Spleen (tissue), 11 donors: ENCODE measurements around the gene RYR2. TPM values are rescaled to one million over a fixed set of nuclear protein-coding genes. Genes with fewer than 3 reads are reported as not detected.

Experiments used
- DNase-seq: peaks from one replicate; pipeline ENCODE4 v3.0.0-alpha.2; 2020
- H3K27ac ChIP-seq, 8 donors: fragments of 200-600 bp; sonication (generic) in 7 of 8; 1 replicate in 4 of 8; 2 replicates in 4 of 8; pipeline versions ENCODE4 v1.5.0 to v1.8.0; 2016 to 2021; ENCODE audit warnings: inconsistent platforms in 4 of 8, mild to moderate bottlenecking in 4 of 8, moderate library complexity in 1 of 8
- H3K27me3 ChIP-seq, 7 donors: fragments of 200-600 bp; sonication (generic) in 6 of 7; replicated peaks in 1 of 7; 1 replicate in 4 of 7; 2 replicates in 3 of 7; pipeline versions ENCODE4 v1.5.0 to v1.8.0; 2016 to 2021; ENCODE audit warnings: inconsistent platforms in 3 of 7, mild to moderate bottlenecking in 1 of 7
- H3K36me3 ChIP-seq, 6 donors: fragments of 200-600 bp; sonication (generic) in 5 of 6; 1 replicate in 4 of 6; 2 replicates in 2 of 6; pipeline versions ENCODE4 v1.5.0 to v1.8.0; 2016 to 2021; ENCODE audit warnings: inconsistent platforms in 2 of 6
- H3K4me1 ChIP-seq, 6 donors: fragments of 200-600 bp; sonication (generic) in 5 of 6; 1 replicate in 3 of 6; 2 replicates in 3 of 6; pipeline versions ENCODE4 v1.5.0 to v1.8.0; 2016 to 2021; ENCODE audit warnings: inconsistent platforms in 3 of 6
- H3K4me3 ChIP-seq, 8 donors: fragments of 200-600 bp; sonication (generic) in 7 of 8; 1 replicate in 4 of 8; 2 replicates in 4 of 8; pipeline versions ENCODE4 v1.5.0 to v1.8.0; 2016 to 2021; ENCODE audit warnings: inconsistent platforms in 4 of 8, mild to moderate bottlenecking in 4 of 8, moderate library complexity in 2 of 8
- H3K9me3 ChIP-seq, 8 donors: fragments of 200-600 bp; sonication (generic) in 7 of 8; 1 replicate in 4 of 8; 2 replicates in 4 of 8; pipeline versions ENCODE4 v1.5.0 to v1.8.0; 2016 to 2021; ENCODE audit warnings: inconsistent platforms in 4 of 8
- CTCF ChIP-seq, 11 experiments: fragments of 200-600 bp in 7 of 11; fragments of 450-650 bp in 4 of 11; sonication (generic) in 4 of 11; IDR thresholded peaks in 8 of 11; conservative IDR thresholded peaks in 3 of 11; 1 replicate in 7 of 11; 2 replicates in 4 of 11; pipeline versions ENCODE4 v1.4.0 to v1.8.0; 2016 to 2021; ENCODE audit warnings: antibody characterized with exemption in 11 of 11, inconsistent platforms in 4 of 11, mild to moderate bottlenecking in 1 of 11
- POLR2A ChIP-seq, 3 donors: fragments of 450-650 bp; IDR thresholded peaks; one replicate each; pipeline ENCODE4 v1.5.1; 2017; ENCODE audit warnings: antibody characterized with exemption in 3 of 3, mild to moderate bottlenecking in 1 of 3
- POLR2AphosphoS5 ChIP-seq, 3 donors: sonication (generic); formaldehyde crosslinking; IDR thresholded peaks; one replicate each; pipeline ENCODE4 v1.5.1; 2017; ENCODE audit warnings: antibody characterized with exemption in 3 of 3
- WGBS, 5 donors: extraction: QIAGEN DNeasy Blood & Tissue Kit in 3 of 5; methylation state at CpG; one replicate each; pipeline versions ENCODE4 v1.1.5 to v1.1.7; 2013 to 2018; 5-methylcytosine and 5-hydroxymethylcytosine counted together
- intact Hi-C: fragments of 100-400 bp; cut with DNase I; formaldehyde crosslinking; loops from one replicate; pipeline ENCODE4 v1.15.0; 2023; ENCODE audit warnings: low total_unique reads
- polyA plus RNA-seq, 3 donors: library from polyadenylated mRNA; stranded (reverse); fragments of 200-250 nt; gene quantifications; one replicate each; pipeline ENCODE4 v1.2.1, GENCODE V29; 2013
- total RNA-seq, 7 donors: library from RNA; depleted of rRNA in 3 of 7; stranded (reverse); fragments of >200 nt in 3 of 7; fragmentation: NEBNext Ultra II Directional in 4 of 7; extraction: Animal tissue kit (Norgen Biotek cat#: 25700) in 4 of 7; gene quantifications; one replicate each; pipeline versions ENCODE4 v1.1.0 to v1.2.1, GENCODE V29; 2016 to 2021
- donor health status: healthy with polysubstance abuse.
- donor health status: DM: no; HTN: no; CAD: no; lungs with moderate emphysema.
- donor health status: DM: no; HTN: no; CAD: no.
- donor health status: Bipolar disorder and iron deficiency.
- donor health status: healthy.
- donor health status: DM: no; HTN: no; CAD: no.
- donor health status: DM: yes; HTN: yes; CAD: no.

The RYR2 gene
- total and polyA plus RNA-seq, 10 donors = 0.12 to 7.1 (median 3.7) TPM

- no peak overlapping the region for H3K27ac ChIP-seq
- TF ChIP-seq POLR2AphosphoS5 (IDR thresholded peaks at IDR 0.05) (no peak), POLR2A (IDR thresholded peaks at IDR 0.05) (no peak), CTCF (IDR thresholded peaks at IDR 0.05 in 8 of 11, conservative IDR thresholded peaks at IDR 0.05 in 3 of 11) (no peak)
- H3K4me3 ChIP-seq = no peak overlapping the region
- H3K4me1 ChIP-seq = no peaks in the 10 kb centered on the region
- H3K36me3 ChIP-seq = no peaks in the 10 kb centered on the region
- intact Hi-C loops = no loop called here
- WGBS, 5 donors = 70 to 84% (median 82%) methylated on average over 3 of the region's 3 CpGs
- no peaks in the 10 kb centered on the region for H3K27me3 ChIP-seq
- no peak for DNase-seq
- no peaks in the 10 kb centered on the region for H3K9me3 ChIP-seq
These were observed 30.6 kb upstream of the RYR2 start for GRCh38 chr1:237011432-237011831.

GRCh38 chr1:237012361-237012760 is 29.6 kb upstream of the RYR2 start:
- 84 to 92% (median 87%) methylated on average over 5 of the region's 5 CpGs for WGBS, 5 donors
- intact Hi-C loops = no loop called here
- H3K27me3 ChIP-seq = no peaks in the 10 kb centered on the region
- H3K36me3 ChIP-seq = no peaks in the 10 kb centered on the region
- no peak overlapping the region for H3K27ac ChIP-seq
- DNase-seq = no peak
- H3K4me3 ChIP-seq = no peak overlapping the region
- H3K9me3 ChIP-seq = no peaks in the 10 kb centered on the region
- no peak for TF ChIP-seq CTCF (IDR thresholded peaks at IDR 0.05 in 8 of 11, conservative IDR thresholded peaks at IDR 0.05 in 3 of 11)
- TF ChIP-seq POLR2A (IDR thresholded peaks at IDR 0.05) = no peak
- no peak for TF ChIP-seq POLR2AphosphoS5 (IDR thresholded peaks at IDR 0.05)
- no peaks in the 10 kb centered on the region for H3K4me1 ChIP-seq

- Histone ChIP-seq H3K27me3 (no peaks in the 10 kb centered on the region), H3K9me3 (no peaks in the 10 kb centered on the region), H3K27ac (no peak overlapping the region), H3K4me1 (no peaks in the 10 kb centered on the region), H3K4me3 (no peak overlapping the region), H3K36me3 (no peaks in the 10 kb centered on the region)
- TF ChIP-seq POLR2AphosphoS5 (IDR thresholded peaks at IDR 0.05) = no peak
- no peak for TF ChIP-seq POLR2A (IDR thresholded peaks at IDR 0.05)
- TF ChIP-seq CTCF (IDR thresholded peaks at IDR 0.05 in 8 of 11, conservative IDR thresholded peaks at IDR 0.05 in 3 of 11) = no peak
- WGBS, 5 donors = 64 to 76% (median 68%) methylated on average over 15 of the region's 15 CpGs
- intact Hi-C loops = no loop called here
- no peak for DNase-seq
These were observed 29.1 kb upstream of the RYR2 start for GRCh38 chr1:237012788-237013383.

- TF ChIP-seq POLR2AphosphoS5 (IDR thresholded peaks at IDR 0.05) = no peak
- TF ChIP-seq CTCF (IDR thresholded peaks at IDR 0.05 in 8 of 11, conservative IDR thresholded peaks at IDR 0.05 in 3 of 11) = no peak
- no peak for TF ChIP-seq POLR2A (IDR thresholded peaks at IDR 0.05)
- intact Hi-C loops = no loop called here
- Histone ChIP-seq H3K4me3 (no peak overlapping the region), H3K27ac (no peak overlapping the region), H3K36me3 (no peaks in the 10 kb centered on the region), H3K27me3 (no peaks in the 10 kb centered on the region), H3K4me1 (no peaks in the 10 kb centered on the region), H3K9me3 (no peaks in the 10 kb centered on the region)
- no peak for DNase-seq
- WGBS, 5 donors = 71 to 88% (median 74%) methylated on average over 5 of the region's 5 CpGs
These were observed 28.4 kb upstream of the RYR2 start for GRCh38 chr1:237013608-237014007.
